GM19240 (cell line): Measurements from ENCODE around the gene RHOF.

Experiments used
- DNase-seq: peaks from one replicate; pipeline ENCODE4 v3.0.0; 2011; ENCODE audit warnings: low spot score; ENCODE audit not compliant: insufficient read length

Gene RHOF

GRCh38 chr12:121793440-121793837 is at the start of gene RHOF:
Gene RHOF, minus strand, starts transcription at chr12:121793688. Its CDS starts 55 bp downstream, at chr12:121793633.
- no peak for DNase-seq

DNA sequence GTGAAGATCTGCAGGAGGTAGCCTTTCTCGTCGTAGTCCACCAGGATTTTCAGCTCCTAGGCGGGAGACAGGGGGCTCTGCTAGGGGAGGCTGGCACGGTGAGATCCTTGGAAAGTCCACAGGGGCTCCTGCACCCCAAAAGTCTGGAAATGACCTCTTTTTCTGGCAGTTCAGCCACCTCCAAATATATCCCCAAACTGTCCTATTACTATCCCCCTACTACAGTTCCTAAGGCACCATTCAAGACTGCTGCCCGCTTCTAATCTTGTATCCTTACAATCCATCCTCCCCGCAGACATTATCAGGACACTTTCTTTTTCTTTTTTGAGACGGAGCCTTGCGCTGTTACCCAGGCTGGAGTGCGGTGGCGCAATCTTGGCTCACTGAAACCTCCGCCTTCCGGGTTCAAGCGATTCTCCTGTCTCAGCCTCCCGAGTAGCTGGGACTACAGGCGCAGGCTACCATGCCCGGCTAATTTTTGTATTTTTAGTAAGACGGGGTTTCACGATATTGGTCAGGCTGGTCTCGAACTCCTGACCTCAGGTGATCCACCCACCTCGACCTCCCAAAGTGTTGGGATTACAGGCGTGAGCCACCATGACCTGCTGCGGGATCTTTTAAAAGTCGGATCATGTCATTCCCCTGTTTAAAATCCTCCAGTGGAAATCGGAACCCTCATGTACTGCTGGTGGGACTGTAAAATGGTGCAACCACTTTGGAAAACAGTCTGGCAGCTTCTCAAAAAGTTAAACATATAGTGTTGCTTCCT is 46.7 kb upstream of the RHOF start:
- DNase-seq, result no peak

GRCh38 chr12:121839106-121839992 is 45.9 kb upstream of the RHOF start:
- peak; percentile 98 for DNase-seq

GRCh38 chr12:121838126-121838525 is 44.6 kb upstream of the RHOF start:
- DNase-seq, result no peak

DNA sequence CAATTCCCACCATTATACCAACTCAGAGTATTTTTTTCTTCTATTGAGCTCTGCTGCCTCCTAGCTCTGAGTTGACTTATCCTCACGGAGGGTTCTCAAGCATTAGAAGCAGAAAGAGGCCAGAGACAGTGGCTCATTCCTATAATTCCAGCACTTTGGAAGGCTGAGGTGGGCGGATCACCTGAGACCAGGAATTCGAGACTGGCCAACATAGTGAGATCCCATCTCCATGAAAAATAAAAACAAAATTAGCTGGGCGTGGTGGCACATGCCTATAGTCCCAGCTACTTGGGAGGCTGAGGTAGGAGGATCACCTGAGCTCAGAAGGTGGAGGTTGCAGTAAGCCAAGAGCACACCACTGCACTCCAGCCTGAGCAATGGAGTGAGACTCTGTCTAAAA is 44.2 kb upstream of the RHOF start:
- DNase-seq, result no peak

- DNase-seq, result no peak
Measured at GRCh38 chr12:121831571-121832245, 38.2 kb upstream of the RHOF start.

DNA sequence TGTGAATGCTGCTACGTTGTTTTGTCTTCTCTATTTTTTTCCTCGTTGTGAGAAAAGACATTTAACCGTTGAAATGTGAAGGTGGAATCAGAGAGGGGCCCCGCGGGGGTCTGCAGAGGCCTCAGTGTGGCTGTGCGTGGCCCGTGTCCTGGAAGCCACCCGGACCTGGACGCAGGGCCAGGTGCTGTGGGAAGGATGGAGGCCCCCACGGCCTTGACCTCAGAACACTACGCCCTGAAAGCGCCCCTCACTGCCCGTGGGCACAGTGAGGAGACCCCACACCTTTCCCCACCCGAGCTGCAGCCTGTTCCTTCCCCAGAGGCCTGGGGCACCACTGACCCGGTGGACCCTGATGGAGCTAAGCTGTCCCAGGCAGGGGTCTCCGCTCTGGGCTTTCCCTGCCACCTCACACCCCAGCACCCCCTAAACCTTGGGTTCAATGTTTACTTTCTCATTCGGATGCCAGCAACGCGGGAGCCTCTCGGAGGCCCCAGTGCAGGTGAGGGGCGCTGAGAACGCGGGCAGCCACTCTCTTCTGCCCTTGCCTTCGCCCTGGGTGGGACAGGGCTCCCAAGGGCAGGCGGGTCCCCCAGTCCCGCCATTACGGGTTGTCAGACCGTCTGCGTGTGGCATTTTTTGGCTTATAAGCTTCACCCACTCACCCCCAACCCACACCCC is 37.2 kb upstream of the RHOF start:
- no peak for DNase-seq

- no peak for DNase-seq
Measured at GRCh38 chr12:121830134-121830533, 36.6 kb upstream of the RHOF start.

GRCh38 chr12:121829250-121829918 is 35.9 kb upstream of the RHOF start:
- DNase-seq, result no peak

DNA sequence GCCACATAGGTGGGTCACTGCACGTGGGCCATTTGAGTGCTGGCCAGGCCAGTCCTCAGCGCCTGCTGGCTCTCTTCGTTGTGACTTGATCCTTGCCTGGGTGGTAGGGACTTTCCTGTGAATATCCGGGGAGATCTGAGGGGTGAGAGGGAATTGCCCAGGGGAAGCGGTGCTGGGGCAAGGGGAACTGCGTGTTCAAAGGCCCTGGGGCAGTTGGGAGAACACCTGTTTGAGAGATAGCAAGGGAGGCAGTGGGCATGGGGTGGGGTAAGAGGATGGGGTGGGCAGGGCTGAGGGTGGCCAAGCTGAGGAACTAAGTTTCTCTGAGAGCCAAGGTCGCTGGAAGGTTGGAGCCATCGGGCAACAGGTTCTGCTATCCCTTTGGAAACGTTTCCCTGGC is 35.3 kb upstream of the RHOF start:
- no peak for DNase-seq

DNA sequence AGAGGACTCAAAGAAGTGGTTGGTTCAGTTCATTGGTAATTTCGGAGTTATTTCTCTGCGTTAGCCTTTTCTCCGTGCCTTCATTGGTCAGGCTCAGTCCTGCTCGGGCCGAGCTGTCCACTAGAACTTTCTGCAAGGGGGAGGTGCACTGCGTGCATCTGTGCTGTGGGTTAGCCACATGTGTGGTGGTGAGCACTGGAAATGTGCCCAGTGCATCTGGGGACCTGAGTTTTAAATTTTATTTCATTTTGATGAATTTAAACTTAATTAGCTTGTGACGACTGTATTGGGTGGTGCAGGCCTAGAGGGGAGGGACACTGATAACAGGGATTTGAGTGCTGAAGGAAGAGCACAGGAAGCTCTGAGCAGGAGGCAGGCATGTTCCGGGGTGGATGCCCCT is 34.8 kb upstream of the RHOF start:
- DNase-seq, result no peak

DNA sequence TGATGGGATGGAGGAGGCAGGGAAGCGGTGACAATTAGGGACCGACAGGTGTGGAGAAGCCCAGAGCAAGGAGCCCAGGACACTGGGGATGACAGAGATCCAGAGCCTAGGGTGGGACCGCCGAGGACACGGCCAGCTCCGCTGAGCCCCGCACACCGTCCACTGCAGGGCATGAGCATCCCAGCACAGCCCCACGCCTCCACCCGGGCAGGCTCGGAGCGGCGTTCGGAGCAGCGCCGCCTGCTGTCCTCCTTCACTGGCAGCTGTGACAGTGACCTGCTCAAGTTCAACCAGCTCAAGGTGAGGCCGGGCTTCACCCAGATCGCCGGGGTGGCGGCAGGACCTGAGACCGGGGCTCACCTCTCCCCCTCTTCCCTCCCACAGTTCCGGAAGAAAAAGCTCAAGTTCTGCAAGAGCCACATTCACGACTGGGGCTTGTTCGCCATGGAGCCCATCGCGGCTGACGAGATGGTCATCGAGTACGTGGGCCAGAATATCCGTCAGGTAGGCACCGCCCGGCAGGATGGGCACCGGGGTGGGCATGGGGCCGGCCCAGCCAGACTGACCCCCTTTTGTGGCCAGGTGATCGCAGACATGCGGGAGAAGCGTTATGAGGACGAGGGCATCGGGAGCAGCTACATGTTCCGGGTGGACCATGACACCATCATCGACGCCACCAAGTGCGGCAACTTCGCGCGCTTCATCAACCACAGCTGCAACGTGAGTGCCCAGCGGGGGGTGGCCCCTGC is 34.0 kb upstream of the RHOF start:
- no peak for DNase-seq

- no peak for DNase-seq
Measured at GRCh38 chr12:121826318-121827150, 33.0 kb upstream of the RHOF start.

DNA sequence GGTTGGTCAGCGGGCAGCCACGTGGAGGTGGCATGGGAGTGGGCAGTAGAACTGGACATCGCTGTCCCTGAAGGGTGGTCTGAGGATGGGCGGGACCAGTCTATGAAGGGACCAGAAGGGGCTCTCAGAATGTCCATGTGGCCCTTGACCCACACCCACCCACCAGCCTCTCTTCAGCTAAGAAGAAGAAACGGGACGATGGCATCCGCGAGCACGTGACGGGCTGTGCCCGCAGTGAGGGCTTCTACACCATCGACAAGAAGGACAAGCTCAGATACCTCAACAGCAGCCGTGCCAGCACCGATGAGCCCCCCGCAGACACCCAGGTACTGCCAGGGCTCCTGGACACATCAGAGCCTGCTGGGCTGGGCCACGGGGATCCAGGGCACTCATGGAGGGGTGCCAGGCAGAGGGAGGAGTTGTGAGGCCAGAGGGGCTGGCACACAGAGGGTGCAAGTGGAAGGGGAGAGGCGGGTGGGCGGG is 31.6 kb upstream of the RHOF start:
- no peak for DNase-seq

GRCh38 chr12:121823727-121824115 is 30.2 kb upstream of the RHOF start:
- DNase-seq, result no peak

DNA sequence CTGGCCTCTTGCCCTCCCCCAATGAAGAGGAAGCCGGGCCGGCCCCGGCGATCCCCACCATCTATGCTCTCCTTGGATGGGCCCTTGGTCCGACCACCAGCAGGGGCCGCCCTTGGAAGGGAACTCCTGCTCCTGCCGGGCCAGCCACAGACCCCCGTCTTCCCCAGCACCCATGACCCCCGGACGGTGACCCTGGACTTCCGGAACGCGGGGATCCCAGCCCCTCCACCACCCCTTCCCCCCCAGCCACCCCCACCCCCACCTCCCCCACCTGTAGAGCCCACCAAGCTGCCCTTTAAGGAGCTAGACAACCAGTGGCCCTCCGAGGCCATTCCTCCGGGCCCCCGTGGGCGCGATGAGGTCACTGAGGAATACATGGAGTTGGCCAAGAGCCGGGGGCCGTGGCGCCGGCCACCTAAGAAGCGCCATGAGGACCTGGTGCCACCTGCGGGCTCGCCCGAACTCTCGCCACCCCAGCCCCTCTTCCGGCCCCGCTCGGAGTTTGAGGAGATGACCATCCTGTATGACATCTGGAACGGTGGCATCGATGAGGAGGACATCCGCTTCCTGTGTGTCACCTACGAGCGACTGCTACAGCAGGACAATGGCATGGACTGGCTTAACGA is 29.7 kb upstream of the RHOF start:
- DNase-seq, result no peak

DNA sequence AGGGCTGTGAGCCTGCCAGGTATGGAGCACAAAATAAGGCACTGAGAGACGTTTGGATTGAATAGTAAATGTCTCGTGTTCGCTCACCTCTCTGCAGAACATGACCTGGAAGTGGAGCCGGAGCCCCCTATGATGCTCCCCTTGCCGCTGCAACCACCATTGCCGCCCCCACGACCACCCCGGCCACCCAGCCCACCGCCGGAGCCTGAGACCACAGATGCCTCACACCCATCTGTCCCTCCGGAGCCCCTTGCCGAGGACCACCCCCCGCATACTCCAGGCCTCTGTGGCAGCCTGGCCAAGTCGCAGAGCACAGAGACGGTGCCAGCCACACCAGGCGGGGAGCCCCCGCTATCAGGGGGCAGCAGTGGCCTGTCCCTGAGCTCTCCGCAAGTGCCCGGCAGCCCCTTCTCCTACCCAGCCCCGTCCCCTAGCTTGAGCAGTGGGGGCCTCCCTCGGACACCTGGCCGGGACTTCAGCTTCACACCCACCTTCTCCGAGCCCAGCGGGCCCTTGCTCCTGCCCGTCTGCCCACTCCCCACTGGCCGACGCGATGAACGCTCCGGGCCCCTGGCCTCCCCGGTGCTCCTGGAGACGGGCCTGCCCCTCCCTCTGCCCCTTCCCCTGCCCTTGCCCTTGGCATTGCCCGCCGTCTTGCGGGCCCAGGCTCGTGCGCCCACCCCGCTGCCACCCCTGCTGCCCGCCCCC is 29.1 kb upstream of the RHOF start:
- no peak for DNase-seq

GRCh38 chr12:121820056-121820455 is 26.6 kb upstream of the RHOF start:
- DNase-seq, result no peak
